Putamen (tissue), 1 donor: Measurements from ENCODE around the gene HOXB6.

Source experiments
- DNase-seq: peaks from one replicate; pipeline ENCODE4 v3.0.0-alpha.2; 2016; ENCODE audit warnings: low spot score

HOXB6 gene

DNA sequence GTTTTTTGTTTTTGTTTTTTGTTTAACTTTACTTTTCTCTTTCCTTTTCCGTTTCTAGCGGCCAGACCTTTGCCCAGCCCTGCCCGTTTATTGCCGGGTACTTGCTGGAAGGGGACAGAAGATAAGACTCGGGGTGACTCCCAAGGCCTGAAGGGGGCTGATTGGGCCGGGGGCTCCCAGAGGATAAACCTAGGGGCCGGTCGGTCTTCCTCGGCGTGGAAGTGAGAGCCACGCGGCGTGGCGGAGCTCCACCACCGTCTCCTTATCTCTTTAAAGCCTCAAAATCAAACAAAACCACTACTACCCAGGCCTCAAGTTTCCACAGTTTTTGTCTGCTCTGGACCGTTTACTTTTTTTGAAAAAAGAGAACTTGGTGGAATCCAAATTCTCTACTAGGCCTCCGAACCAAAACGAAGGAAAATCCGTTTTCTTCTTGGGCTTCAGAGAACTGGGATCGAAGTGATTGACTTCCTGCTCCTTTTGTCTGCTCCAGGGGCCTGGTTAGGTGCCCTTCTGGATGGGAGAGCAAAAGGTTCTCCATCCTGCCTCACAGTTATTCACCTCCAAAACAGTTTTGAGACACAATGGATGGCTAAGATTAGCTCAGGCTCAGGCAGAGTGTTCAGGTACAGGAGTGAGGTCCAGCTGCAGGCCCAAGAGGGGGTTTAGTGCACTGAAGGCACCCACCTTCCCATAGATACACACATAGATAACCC, 29.9 kb upstream of the HOXB6 start:
- no peak for DNase-seq

DNA sequence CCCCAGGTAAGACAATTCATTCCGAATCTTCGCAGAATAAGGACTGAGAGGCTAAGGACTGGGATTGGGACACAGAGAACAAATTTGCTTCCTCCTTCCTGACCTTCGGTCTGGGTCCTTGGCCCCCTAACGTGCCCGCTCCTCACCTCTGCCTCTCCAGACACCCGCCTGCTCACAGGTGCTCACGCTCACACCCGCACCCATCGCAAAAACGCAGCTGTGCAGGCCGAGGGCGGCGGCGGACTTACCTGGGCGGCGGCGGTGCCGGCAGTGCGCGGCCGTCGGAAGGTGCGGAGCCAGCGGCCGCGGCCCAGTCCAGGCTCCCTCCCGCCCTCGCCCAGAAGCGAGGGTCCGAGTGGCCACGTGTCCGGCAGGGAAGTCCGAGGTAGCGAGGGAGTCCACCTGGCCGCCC, 28.5 kb upstream of the HOXB6 start:
- DNase-seq, result no peak

DNA sequence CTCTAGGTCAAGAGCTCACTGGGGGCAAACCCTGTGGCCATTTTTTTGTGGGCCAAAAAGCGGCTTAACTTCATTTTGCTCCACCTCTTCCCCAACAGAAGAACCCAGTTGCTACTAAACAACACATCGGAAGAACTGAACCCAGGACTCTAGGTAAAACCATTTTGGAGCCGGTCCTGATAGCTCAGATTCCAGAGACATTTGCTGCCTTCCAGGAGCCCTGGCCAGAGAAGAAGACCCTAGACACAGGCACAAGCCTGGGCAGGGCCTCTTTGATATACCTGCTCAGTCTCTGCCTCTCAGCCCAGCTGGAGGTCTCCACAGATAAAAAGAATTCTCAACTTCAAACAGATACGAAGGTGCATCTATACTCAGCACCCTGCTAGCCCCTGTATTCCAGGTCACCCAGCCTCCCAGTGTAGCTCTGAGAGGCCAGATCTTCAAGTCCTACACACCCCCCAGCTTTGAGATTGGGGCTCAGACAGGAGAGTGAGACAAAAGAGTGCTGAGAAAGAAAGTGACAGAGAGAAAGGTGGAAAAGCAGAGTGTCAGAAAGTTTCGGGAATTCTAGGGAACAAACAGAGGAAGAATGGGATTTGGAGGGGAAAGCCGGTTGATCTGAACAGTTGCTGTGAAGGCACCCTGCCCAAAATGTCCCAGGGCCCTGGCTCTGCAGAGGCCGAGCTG, 27.9 kb upstream of the HOXB6 start:
- no peak for DNase-seq

DNA sequence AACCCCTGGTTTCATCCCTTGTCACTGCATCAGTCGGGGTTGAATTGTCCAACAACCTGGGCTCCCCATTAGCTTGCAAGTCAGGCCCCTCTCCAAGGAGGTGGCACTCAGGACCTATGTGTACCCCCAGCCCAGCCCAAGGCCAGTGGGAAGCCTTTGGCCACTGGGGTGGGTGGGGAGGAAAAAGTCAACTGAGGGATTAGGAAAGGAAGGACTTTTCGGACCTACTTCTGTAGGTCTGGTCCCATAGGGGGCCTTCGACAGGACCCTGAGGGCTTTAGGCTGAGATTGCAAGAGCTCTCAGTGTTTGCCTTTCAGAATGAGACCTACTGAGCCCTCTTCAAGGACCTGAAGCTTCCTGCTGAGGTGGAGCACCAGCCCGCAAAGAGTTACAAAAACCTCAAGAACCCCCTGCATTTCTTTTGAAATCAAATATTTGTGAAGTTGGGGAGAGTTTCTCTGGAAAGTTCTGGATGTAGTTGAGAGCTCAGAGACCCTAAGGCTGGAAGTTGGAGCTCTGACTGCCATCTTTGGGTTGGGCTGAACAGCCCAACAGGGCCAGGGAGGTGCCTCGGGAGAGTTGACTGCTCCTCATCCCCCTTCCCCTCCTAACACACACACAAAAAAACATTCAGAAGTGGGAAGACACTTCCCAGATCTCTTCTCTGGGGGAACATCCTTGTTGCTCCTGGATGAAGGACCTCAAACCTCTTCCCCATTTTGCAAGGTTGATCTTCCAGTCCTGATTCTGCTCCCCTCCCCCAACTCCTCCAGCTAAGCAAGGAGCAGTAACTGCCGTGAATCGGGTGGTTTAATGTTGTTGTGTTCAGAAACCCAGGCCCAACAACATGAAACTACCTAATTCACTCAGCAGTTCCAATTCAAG, 27.1 kb upstream of the HOXB6 start:
- no peak for DNase-seq

DNA sequence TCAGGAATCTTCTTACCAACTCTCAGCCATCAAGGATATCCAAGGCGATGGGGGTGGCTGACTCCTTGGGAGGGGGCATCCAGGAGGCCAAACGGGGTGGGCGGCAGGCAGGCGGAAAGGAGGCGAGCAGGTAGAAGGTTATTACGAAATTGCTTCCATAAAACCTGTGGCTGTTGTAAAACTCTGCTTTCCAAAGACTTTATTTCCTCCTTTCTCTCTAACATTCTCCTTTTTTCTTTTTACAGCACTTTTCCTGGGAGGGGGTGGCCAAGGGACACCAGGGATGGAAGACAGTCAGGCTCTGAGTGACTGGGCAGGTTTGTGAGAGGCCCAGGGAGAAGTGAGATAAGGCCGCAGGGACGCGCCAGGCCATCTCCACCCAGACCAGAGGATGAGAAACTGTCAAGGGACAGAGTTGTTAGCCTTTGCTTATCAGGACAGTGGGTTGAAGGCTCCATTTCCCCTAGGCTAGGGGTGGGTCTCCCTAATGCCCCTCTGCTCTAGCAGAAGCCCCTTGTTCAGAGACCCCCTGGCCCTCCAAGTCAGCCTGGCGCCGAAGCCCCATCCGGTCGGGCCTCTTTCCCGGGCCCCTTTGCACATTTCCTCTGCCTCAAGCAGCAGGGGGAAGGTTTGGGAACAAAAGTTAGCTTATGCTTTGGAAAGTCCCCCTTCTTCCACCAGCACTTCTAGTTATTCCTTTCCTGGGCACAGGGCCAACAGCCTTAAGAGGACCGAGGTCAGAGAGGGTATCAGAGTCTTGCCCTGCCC, 26.3 kb upstream of the HOXB6 start:
- no peak for DNase-seq

DNA sequence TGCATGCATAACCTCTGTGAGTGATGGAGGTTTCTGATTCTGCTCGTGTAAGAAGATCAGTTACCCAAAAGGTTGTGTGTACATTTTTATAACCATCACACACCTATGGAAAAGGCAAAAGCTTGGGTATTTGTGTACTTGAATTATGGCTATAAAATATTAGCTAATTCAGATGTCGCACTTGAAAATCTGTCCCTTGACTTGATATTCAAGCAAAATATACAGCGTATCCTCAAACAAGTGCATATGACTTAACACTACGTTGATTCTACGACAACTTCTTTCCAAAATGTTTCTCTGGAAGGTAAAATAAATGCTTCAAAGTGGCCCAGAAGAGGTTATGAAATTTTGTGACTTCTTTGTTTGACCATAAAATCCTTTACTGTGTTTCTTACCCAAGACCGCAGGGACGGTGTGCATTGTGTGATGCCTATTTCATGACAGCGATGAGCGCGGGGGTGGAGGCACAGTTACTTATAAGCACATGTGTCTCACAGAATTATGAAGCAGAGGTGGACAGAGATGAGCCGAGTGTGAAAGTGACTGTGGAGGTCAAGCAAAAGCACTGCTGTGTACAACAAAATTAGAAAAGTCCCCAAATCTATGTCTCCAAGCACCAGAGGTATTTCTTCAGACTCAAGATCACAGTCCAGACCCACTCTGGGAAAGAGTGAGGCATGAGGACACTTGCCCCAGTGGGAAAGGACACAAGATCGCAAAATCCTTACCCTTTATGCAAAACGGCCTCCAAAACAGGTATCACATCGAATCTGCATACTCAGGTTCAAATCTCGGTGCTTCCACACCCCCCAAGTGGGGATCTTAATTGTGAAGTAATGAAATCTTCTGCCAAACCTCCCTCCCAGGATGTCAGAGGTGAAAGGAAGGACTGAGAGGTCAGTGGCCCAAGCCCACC, 25.5 kb upstream of the HOXB6 start:
- no peak for DNase-seq

DNA sequence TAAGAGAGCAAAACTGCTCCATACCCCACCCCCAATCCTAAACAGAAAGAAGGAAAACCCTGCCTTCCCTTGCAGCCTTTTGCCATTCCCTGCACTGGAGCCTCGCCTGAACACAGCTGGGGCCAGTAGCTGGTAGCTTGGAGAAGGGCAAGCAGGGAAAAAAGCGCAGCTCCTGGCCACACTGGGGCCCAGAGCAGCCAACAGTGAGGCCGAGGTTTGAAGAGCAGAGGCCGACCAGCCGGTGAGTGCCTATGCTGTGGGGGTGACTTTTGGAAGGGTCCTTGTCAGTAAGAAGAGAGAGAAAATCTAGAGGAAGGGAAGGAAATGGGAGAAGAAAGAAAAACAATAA, 24.6 kb upstream of the HOXB6 start:
- DNase-seq, result no peak

DNA sequence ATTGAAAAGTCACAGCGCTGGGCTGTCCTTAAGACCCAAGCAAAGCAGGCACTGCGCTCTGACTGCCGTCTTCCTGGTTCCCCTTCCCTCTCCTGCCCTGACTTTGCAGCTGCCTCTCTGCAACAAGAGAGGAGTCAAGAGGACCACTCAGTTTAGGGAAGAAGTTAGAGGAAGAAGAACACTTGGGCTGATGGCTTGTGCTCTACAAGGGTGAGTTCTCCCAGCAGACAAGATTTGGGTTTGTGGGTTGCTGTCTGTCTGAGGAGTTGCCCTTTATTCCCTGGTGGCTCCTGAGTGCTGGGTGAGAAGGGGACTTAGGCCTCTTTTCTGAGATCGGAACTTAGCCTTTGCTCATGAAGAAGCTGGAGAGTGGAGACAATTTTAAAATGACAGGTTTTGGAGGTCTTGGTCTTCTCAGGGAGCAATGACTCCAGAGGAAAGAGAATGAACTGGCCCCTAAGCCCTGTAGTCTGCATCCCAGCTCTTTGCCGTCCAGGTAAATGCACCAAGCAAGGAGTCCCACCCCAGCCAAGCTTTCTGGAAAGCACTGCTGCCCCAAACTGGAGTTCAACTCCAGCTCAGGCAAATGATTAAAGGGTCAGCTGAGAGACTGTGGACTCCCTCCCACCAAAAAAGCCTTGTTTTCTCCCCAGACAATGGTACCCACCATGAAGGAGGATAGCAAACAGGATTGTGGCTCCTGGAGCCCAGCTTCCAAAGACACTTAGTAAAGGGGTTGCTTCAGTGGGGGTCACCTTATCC, 24.0 kb upstream of the HOXB6 start:
- no peak for DNase-seq

DNA sequence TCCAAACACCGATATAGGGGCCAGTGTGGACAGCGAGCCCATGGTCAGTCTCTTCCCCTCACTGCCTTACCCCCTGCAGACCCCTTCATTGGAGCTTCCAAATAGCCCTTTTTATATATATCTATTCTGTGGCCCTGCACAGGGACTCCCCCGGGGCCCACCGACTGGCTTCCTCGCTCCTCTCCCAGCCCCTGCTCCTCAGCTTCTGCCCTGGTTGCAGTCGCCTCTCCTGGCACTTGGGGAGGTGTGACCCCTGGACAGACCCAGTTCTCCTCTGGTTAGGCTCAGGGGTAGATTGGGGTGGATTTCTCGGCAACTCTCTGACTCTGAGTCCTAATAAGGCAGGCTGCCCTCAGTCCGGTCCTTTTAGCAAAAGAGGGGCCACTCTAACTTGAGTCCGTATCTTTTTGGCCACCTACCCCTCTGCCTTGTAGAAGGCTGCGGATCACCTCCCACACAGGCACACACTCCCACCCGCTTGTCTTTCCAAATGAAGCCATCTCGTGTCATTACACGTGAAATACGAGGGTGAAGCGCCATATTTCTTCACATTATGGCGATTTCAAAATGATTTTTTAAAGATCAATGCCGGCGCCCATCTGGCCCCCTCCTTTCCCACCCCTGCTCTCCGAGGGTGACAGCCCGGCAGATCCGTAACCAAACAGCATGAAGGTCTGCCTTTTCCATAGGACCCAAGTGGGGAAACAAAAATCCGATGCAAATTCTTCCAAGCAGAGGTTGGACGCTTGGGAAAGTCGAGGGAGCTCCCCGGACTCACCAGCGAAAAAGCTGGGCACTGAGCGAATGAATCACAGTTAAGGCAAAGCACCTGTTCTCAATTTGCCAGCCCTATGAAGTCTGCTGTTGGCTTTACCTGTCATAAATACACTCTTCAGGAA, 23.1 kb upstream of the HOXB6 start:
- DNase-seq, result no peak

DNA sequence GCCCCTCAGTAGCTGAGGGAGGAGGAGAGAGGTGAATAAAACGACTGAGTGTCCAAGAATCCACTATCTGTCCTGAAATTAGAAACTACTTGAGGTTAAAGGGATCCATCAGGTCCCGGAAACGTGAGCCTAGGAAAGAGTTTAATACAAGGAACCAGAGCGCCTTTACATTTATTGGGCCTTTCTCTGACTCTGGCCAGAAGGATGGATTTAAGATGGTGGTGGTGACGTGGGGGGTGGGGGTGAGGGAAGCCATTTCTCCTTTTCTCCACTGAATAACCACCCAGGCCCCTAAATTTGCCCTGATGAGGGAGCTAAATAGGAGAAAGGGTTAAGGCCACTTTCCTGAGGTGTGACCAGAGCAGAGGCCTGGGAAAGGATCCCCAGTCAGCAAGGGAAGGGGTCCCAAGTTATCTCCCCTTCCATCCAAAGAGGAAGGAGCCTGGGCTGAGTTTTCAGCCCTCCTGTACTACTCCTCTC, 22.4 kb upstream of the HOXB6 start:
- DNase-seq, result no peak

DNA sequence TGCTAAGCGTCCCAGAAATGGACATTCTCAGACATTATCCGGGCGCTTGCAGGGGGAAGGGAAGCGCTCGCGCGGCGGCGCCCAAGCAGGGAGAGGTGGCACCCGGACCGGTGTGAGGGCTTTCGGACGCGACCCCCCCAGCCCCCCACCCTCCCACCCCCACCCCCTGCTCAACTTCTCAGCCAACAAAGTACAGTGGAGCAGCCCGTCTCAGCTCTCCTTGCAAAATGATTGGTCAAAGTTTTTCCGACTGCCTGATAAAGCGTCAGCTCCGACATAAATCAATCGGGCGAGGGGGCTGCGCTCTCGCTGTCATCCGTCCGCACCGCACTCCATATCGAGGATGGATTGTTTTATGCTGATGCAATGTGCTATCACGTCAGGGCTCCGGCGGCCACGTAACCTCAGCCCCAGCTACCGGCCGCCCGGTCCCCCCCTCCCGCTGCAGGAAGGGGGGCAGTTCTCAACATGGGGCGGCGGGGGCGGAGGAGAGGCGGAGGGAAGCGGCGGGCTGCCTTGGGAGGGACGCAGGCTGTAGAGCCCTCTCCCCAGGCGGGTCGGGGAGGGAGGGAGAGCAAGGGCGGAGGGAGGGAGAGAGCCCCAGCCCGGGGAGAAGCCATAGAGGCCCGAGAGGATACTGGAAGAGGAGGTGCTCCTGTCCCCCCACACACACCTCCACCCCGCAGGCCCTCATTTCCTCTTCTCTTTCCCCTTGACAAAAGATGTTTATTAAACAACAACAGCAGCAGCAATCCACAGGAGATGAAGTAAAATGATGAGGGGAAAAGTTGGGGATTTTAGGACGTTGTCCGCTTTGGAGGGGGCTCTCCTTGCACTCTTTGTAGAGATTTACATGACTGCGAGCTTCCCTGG, 21.7 kb upstream of the HOXB6 start, which contains the start of gene HOXB9:
HOXB9 (minus strand) TSS at position 114 of the 873 bp plus-strand sequence; CDS start at position 25, 89 bp downstream.
- no peak for DNase-seq

DNA sequence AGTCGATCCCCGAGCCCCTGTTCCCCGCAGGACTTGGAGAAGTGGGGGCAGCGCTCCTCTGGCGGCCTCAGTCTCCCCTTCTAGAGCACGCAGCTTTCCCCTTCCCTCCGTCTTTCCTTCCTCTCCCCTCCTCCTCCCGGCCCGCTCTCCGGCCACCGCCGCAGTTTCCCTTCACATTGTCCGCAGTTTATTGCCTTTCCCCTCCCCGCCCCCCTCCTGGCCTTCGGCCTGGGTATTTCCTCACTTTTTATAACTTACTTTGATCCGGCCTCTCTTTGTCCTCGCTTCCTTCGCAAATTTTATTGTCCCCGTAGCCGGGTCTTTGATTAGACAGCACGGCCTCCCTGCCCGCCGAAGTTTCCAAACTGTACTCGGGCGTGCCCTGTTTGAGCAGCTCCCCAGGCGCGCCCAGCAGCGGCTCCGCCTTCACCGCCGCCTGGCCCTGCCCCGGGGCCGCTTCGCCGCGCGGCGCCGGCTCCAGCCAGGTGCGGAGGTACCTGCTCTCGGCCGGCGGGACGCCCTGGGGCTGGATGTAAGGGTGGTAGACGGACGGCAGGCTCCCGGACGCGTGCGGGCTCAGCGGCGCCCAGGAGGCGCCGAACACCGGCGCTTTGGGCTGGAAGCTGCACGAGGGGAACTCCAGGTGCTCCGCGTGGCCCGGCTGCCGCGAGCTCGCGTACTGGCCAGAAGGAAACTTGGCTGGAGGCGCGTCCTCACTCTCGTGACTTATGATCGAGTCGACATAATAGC, 20.9 kb upstream of the HOXB6 start:
- no peak for DNase-seq

DNA sequence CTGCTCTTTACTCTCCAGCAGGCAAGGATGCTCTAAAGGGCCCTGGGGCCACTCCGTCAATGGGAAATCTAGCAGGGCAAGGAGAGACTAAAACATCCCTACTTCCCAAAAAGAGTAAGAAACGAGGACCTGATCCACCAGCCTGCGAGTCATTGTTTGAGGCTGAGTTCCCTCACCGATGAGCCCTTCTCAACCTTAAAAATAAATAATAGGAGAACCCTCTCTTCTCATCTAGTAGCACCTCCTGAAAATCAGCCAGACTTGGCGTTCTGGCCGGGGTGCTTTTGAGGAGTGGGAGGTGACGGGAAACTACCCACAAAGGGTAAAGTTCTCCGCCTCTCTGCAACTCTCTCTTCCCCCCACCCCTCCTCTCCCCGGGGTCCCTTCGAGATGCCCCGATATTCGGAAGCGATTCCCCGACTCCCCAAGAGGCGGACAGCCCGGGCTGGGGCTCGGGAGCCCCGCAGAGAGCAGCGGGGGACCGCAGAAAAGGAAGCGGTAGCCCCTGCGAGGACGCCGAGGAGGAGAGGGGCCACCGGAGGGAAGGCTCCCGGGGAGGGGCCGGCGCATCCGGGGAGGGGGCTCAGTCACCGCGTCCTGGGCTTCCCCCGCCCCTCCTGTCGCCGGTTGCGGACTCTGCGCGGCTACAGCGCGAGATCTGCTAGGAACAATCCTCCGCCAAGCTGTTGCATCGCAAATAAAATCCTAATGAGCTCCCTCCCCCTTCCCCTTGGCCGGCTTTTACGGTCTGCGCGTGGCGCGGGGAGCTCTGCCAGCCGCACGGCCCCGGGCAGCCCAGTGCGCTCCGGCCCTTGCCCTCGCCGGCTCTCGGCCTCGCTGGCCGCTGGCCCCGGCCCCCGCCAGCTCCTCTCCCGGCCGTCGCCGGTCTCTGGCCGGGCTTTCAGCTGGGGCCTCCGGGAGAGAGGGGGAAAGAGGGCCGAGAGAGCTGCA, 20.0 kb upstream of the HOXB6 start:
- DNase-seq, result no peak

DNA sequence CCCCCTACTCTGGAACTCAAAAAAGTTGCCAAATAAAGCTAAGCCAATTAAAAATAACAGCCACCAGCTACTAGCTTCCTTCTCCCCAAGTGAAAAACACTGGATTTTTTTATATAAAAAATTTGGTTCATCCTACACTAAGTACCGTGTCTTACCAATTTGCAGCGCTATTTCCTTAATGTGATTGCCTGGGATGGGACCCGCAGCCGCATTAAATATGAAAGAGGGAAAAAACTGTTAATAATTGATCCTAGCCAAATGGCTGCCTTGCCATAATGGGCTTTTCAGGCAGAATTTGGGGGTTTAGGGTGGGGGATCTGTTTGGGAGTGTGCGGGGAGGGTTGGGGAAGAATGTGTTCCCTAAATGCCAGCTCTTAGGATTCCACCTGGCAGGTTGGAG, 19.3 kb upstream of the HOXB6 start:
- DNase-seq, result no peak

DNA sequence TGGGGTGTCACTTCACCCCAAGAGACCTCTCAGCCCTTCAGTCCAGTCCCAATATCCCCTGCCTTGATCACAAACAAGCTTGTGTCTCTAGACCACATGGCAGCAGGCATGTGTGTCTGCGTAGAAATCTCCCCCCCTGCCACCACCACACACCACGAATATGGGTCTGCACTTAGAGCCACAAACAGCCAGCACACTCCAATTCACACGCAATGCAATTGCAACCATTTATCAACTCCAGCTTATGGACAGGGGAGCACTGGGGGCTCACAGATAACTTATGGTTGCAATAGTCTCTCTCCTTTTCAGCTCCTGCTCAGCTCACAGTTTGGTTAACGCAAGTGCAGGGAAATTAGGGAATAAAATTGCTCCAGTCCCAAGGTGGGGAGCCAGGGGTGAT, 18.8 kb upstream of the HOXB6 start:
- no peak for DNase-seq

DNA sequence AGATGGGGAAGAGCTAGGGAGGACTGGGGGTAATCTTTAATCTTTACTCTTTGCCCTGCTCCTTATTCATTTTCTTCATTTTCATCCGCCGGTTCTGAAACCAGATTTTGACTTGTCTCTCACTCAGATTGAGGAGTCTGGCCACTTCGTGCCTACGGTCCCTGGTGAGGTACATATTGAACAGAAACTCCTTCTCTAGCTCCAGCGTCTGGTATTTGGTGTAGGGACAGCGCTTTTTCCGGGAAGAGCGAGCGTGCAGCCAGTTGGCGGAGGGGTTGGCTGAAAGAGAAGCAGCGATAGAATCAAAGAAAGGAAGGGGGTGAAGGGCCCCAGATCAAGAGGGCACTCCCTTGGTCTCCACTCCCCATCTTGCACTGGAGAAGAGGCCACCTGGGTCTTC, 18.1 kb upstream of the HOXB6 start:
- no peak for DNase-seq
